Breast epithelium (tissue), 3 donors: Measurements from ENCODE around the gene JPH4.

Experiments
- POLR2A ChIP-seq: fragments of 450-650 bp; IDR thresholded peaks from one replicate; pipeline ENCODE4 v1.6.1; 2016; ENCODE audit warnings: antibody characterized with exemption, mild to moderate bottlenecking, moderate library complexity
- POLR2AphosphoS5 ChIP-seq, 3 donors: sonication (generic); formaldehyde crosslinking; IDR thresholded peaks; one replicate each; pipeline ENCODE4 v1.6.1; 2017; ENCODE audit warnings: antibody characterized with exemption in 3 of 3
- TF ChIP-seq, protein P1 (sequence below), 3 donors: fragments of 450-650 bp; IDR thresholded peaks; one replicate each; pipeline ENCODE4 v1.5.1; 2016 to 2017; ENCODE audit warnings: antibody characterized with exemption in 3 of 3, mild to moderate bottlenecking in 3 of 3, moderate library complexity in 3 of 3

- TF ChIP-seq, protein P1, sequence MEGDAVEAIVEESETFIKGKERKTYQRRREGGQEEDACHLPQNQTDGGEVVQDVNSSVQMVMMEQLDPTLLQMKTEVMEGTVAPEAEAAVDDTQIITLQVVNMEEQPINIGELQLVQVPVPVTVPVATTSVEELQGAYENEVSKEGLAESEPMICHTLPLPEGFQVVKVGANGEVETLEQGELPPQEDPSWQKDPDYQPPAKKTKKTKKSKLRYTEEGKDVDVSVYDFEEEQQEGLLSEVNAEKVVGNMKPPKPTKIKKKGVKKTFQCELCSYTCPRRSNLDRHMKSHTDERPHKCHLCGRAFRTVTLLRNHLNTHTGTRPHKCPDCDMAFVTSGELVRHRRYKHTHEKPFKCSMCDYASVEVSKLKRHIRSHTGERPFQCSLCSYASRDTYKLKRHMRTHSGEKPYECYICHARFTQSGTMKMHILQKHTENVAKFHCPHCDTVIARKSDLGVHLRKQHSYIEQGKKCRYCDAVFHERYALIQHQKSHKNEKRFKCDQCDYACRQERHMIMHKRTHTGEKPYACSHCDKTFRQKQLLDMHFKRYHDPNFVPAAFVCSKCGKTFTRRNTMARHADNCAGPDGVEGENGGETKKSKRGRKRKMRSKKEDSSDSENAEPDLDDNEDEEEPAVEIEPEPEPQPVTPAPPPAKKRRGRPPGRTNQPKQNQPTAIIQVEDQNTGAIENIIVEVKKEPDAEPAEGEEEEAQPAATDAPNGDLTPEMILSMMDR (IDR thresholded peaks at IDR 0.05): no peak
- TF ChIP-seq POLR2A (no peak), POLR2AphosphoS5 (IDR thresholded peaks at IDR 0.05) (no peak)
Measured at GRCh38 chr14:23523229-23524016, 55.2 kb downstream of the JPH4 start.
